ENCODE results near the gene HIF1AN. TPM values are rescaled to one million over a fixed set of nuclear protein-coding genes. Genes with fewer than 3 reads are reported as not detected.

The HIF1AN gene
- total and polyA plus RNA-seq, 2 of the 8 experiments (the other 6 are each of a cell fraction or from before 2014, with no cell fraction given): 10.9 to 62.8 TPM

DNA sequence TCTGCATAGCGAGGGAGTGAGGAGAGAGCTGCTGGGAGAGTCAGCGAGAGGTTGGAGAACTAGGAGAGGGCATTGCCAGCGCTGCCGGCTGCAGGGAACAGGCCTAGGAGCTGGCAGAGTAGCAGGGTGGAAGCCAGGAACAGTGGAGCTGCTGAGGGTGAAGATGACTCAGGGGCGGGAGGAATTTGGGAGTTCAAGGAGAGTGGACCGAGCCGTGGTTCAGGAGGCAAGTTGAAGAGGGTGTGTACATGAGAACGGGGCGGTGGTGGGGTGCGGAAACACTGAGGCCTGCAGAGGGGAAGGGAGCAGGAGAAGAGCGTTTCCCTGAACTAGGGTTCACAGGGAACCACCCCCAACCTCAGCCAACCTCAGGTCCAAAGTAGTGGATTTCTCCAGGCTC is 31.5 kb downstream of the HIF1AN start:
- Histone ChIP-seq H4K20me1 (replicated peaks in 1 of 2; ENCODE audit: control insufficient read depth in 1 of 2, insufficient read depth in 2 of 2, low read length in 2 of 2) (peaks cover 0 to 3% of the 10 kb centered on the region in 2 experiments), H2BK120ac (replicated peaks; ENCODE audit: low read depth, low read length) (no peak overlapping the region), H2BK20ac (ENCODE audit: low read length) (no peak overlapping the region), H3K4me1 (replicated peaks in 1 of 4; ENCODE audit: control insufficient read depth in 3 of 4, insufficient read depth in 4 of 4, low read length in 3 of 4) (peaks cover 0 to 4% (median 2%) of the 10 kb centered on the region in 4 experiments; a peak in 5 of 7 replicates), H3K18ac (ENCODE audit: extremely low read depth, low read length) (no peak overlapping the region), H3K36me3 (ENCODE audit: control insufficient read depth in 2 of 4, insufficient read depth in 4 of 4, low read length in 3 of 4) (no peaks in the 10 kb centered on the region), H3K23ac (ENCODE audit: insufficient read length) (no peak overlapping the region), H2AFZ (ENCODE audit: low read length) (no peak overlapping the region), H2BK15ac (ENCODE audit: low read length) (no peak overlapping the region), H2AK5ac (ENCODE audit: low read depth, low read length) (no peak overlapping the region), H3K79me2 (ENCODE audit: control insufficient read depth in 1 of 2, insufficient read depth in 2 of 2, low read length in 2 of 2) (no peaks in the 10 kb centered on the region), H3K4ac (replicated peaks; ENCODE audit: insufficient read length, low read depth, low read length) (no peak overlapping the region), H4K91ac (replicated peaks; ENCODE audit: insufficient read length, low read length) (no peak overlapping the region), H3K9me3 (ENCODE audit: insufficient read depth in 2 of 2, low read depth in 1 of 2, low read length in 1 of 2) (peaks cover 0 to 2% of the 10 kb centered on the region in 2 experiments; a peak in 1 of 4 replicates), H2BK12ac (ENCODE audit: low read depth, low read length) (no peak overlapping the region), H2BK5ac (ENCODE audit: low read depth, low read length) (no peak overlapping the region), H3K79me1 (ENCODE audit: low read depth, low read length) (no peaks in the 10 kb centered on the region), H3K23me2 (ENCODE audit: low read depth, low read length) (peaks cover 8% of the 10 kb centered on the region; the same call in 1 of the 2 replicates), H3K4me3 (ENCODE audit: extremely low read depth in 1 of 4, insufficient read depth in 2 of 4, low read depth in 3 of 4, low read length in 4 of 4) (no peak overlapping the region), H3K4me2 (ENCODE audit: insufficient read depth in 1 of 2, low read depth in 2 of 2, low read length in 2 of 2) (no peak overlapping the region), H4K8ac (ENCODE audit: extremely low read depth, insufficient read depth, low read length) (no peak overlapping the region; the same call in 1 of the 2 replicates), H3K9ac (replicated peaks in 1 of 4; ENCODE audit: extremely low read depth in 1 of 4, low read depth in 3 of 4, low read length in 3 of 4) (no peak overlapping the region), H4K5ac (ENCODE audit: insufficient read length, low read depth, low read length) (no peak overlapping the region), H3K27me3 (replicated peaks in 1 of 4; ENCODE audit: control insufficient read depth in 3 of 4, extremely low read depth in 1 of 4, insufficient read depth in 3 of 4, low read length in 3 of 4) (peaks cover 0 to 27% (median 16%) of the 10 kb centered on the region in 4 experiments; a peak in 6 of 7 replicates), H3K14ac (ENCODE audit: insufficient read length) (no peak overlapping the region), H3K56ac (replicated peaks; ENCODE audit: insufficient read length, low read depth, low read length) (no peak overlapping the region), H3K27ac (ENCODE audit: low read depth, low read length) (no peak overlapping the region)
- POLR2A ChIA-PET (ENCODE audit: partially characterized antibody): interaction anchor here (0.9 to 2.3 kb wide), 2 partner anchors 13 to 146 kb away, joined by 3 to 8 read pairs; no protein-coding TSS in a partner anchor
- 70% methylated on average over 11 of the region's 11 CpGs; no CpG with 5 or more reads in 1 of the 2 experiments for WGBS, 2 experiments (ENCODE audit: extremely low coverage in 1 of 2, insufficient coverage in 1 of 2, insufficient read length in 1 of 2, insufficient replicate concordance in 2 of 2, low coverage in 1 of 2, low lambda C conversion rate in 2 of 2, missing lambda C conversion rate in 1 of 2)
- FAIRE-seq (no peak), DNase-seq (ENCODE audit: low read depth in 1 of 2, low spot score in 2 of 2) (no peak)
- CTCF ChIA-PET (ENCODE audit: partially characterized antibody): interaction anchor here (0.8 to 9.8 kb wide), 14 partner anchors 11 to 329 kb away, joined by 3 to 88 read pairs (median 25); no protein-coding TSS in a partner anchor
- TF ChIP-seq CHD2 (IDR thresholded peaks at IDR 0.05; ENCODE audit: low read length) (no peak), RXRA (IDR thresholded peaks at IDR 0.05; ENCODE audit: insufficient read depth, low read depth, low read length) (no peak), TEAD4 (IDR thresholded peaks at IDR 0.05; ENCODE audit: low read depth, low read length) (no peak), ZNF274 (IDR thresholded peaks at IDR 0.05; ENCODE audit: borderline replicate concordance, extremely low read depth, low read length) (no peak), POLR2AphosphoS5 (IDR thresholded peaks at IDR 0.05; ENCODE audit: low read depth, low read length) (no peak), HDAC2 (IDR thresholded peaks at IDR 0.05; ENCODE audit: borderline replicate concordance in 1 of 2, low read depth in 2 of 2, low read length in 2 of 2) (no peak), BACH1 (IDR thresholded peaks at IDR 0.05; ENCODE audit: low read length) (no peak), YY1 (IDR thresholded peaks at IDR 0.05; ENCODE audit: low read depth, low read length) (no peak), POLR2A (IDR thresholded peaks at IDR 0.05; ENCODE audit: control extremely low read depth in 1 of 2, low read depth in 2 of 2, low read length in 2 of 2) (no peak)

Measured in H1 (cell line).